22Rv1 (cell line): ENCODE measurements around the gene SCGB2A2.

ENCODE experiments used
- H3K27ac ChIP-seq: fragments of 450-650 bp; 2 replicates; pipeline ENCODE4 v1.5.1; 2017
- ZFX ChIP-seq: fragments of 450-650 bp; IDR thresholded peaks from 2 replicates; pipeline ENCODE4 v1.6.1; 2017; ENCODE audit warnings: antibody characterized with exemption, borderline replicate concordance
- TF ChIP-seq, protein P1 (sequence below): fragments of 450-650 bp; IDR thresholded peaks from 2 replicates; pipeline ENCODE4 v1.5.1; 2017; ENCODE audit warnings: mild to moderate bottlenecking

SCGB2A2 gene

GRCh38 chr11:62295504-62295903 is 25.5 kb downstream of the SCGB2A2 start:
- H3K27ac ChIP-seq, result no peak overlapping the region
- TF ChIP-seq ZFX, result no peak
- TF ChIP-seq, protein P1, sequence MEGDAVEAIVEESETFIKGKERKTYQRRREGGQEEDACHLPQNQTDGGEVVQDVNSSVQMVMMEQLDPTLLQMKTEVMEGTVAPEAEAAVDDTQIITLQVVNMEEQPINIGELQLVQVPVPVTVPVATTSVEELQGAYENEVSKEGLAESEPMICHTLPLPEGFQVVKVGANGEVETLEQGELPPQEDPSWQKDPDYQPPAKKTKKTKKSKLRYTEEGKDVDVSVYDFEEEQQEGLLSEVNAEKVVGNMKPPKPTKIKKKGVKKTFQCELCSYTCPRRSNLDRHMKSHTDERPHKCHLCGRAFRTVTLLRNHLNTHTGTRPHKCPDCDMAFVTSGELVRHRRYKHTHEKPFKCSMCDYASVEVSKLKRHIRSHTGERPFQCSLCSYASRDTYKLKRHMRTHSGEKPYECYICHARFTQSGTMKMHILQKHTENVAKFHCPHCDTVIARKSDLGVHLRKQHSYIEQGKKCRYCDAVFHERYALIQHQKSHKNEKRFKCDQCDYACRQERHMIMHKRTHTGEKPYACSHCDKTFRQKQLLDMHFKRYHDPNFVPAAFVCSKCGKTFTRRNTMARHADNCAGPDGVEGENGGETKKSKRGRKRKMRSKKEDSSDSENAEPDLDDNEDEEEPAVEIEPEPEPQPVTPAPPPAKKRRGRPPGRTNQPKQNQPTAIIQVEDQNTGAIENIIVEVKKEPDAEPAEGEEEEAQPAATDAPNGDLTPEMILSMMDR, result no peak

- TF ChIP-seq ZFX, result no peak
- TF ChIP-seq, protein P1, result no peak
- no peak within 1 kb of the TSS for H3K27ac ChIP-seq
Observed at GRCh38 chr11:62298975-62299374, 29.0 kb downstream of the SCGB2A2 start, which contains the start of gene SCGB1D4. SCGB1D4 (minus strand) TSS chr11:62299075; CDS start chr11:62299010, 65 bp downstream.

- TF ChIP-seq, protein P1, result no peak
- TF ChIP-seq ZFX, result no peak
- H3K27ac ChIP-seq, result no peak overlapping the region
Observed at GRCh38 chr11:62306227-62306626, 36.3 kb downstream of the SCGB2A2 start.

GRCh38 chr11:62307950-62308349 is 38.0 kb downstream of the SCGB2A2 start:
- no peak overlapping the region for H3K27ac ChIP-seq
- TF ChIP-seq, protein P1, result no peak
- no peak for TF ChIP-seq ZFX

GRCh38 chr11:62309991-62310390 is 40.0 kb downstream of the SCGB2A2 start:
- H3K27ac ChIP-seq, result no peak overlapping the region
- TF ChIP-seq, protein P1, result no peak
- TF ChIP-seq ZFX, result no peak

GRCh38 chr11:62315431-62315830 is 45.5 kb downstream of the SCGB2A2 start:
- TF ChIP-seq, protein P1, result no peak
- TF ChIP-seq ZFX, result no peak
- no peak overlapping the region for H3K27ac ChIP-seq

GRCh38 chr11:62322524-62322923 is 52.6 kb downstream of the SCGB2A2 start:
- no peak overlapping the region for H3K27ac ChIP-seq
- no peak for TF ChIP-seq ZFX
- TF ChIP-seq, protein P1, result no peak
